Tibial nerve (tissue), 3 donors: Measurements from ENCODE around the gene NFIA.

Source experiments
- POLR2A ChIP-seq, 2 donors: fragments of 450-650 bp; IDR thresholded peaks; one replicate each; pipeline ENCODE4 v1.6.1; 2017; ENCODE audit warnings: antibody characterized with exemption in 2 of 2, mild to moderate bottlenecking in 2 of 2, moderate library complexity in 2 of 2
- TF ChIP-seq, protein P1 (sequence below), 5 experiments: fragments of 200-600 bp in 3 of 5; fragments of 450-650 bp in 2 of 5; sonication (generic) in 3 of 5; IDR thresholded peaks; one replicate each; pipeline ENCODE4 v1.5.1; 2016 to 2019; ENCODE audit warnings: antibody characterized with exemption in 5 of 5, mild to moderate bottlenecking in 3 of 5, moderate library complexity in 2 of 5

DNA sequence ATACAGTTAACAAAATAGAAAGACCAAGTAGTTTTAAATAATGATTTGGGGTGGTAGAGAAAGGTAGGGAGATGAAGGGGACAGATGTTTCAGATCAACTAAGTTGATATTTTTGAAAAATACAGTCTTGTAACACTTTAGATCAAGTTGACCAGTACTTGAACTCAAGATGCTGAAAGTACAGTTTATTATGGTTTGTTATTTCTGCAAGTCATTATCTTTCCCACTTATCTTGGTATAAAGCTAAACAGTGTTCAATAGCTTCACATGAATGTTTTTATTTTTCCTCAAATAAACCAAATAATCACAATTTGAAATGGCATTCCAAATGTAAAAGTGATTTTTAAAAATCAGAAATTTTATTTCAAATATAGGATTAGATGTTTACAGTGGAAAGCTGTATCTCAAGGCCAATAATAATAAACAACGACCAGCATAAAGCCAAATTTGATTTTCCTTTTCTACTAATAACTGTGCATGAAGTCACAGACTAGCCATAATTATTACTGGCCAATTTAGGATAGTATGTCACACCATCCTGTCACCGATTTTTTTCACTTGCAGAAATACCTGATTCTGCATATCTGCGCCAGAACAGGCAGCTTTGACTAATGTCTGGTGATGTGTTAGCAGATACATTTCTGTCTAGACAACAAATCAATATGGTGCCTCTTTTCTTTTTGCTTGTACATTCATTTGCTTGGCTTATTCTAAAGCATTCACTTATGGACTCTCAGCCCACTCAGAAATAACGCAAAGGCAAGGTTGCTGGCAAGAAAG is 322.4 kb downstream of the NFIA start:
- TF ChIP-seq POLR2A (IDR thresholded peaks at IDR 0.05) = no peak
- TF ChIP-seq, protein P1, sequence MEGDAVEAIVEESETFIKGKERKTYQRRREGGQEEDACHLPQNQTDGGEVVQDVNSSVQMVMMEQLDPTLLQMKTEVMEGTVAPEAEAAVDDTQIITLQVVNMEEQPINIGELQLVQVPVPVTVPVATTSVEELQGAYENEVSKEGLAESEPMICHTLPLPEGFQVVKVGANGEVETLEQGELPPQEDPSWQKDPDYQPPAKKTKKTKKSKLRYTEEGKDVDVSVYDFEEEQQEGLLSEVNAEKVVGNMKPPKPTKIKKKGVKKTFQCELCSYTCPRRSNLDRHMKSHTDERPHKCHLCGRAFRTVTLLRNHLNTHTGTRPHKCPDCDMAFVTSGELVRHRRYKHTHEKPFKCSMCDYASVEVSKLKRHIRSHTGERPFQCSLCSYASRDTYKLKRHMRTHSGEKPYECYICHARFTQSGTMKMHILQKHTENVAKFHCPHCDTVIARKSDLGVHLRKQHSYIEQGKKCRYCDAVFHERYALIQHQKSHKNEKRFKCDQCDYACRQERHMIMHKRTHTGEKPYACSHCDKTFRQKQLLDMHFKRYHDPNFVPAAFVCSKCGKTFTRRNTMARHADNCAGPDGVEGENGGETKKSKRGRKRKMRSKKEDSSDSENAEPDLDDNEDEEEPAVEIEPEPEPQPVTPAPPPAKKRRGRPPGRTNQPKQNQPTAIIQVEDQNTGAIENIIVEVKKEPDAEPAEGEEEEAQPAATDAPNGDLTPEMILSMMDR (IDR thresholded peaks at IDR 0.05) = no peak
